Measurements from ENCODE around the gene MKX. TPM values are rescaled to one million over a fixed set of nuclear protein-coding genes. Genes with fewer than 3 reads are reported as not detected.

Gene MKX
- polyA plus RNA-seq, 3 donors = not detected

- H2AFZ ChIP-seq (ENCODE audit: insufficient read depth, low read depth, low read length, poor library complexity, severe bottlenecking) = no peak overlapping the region
- 74% methylated on average over 3 of the region's 6 CpGs for WGBS (ENCODE audit: insufficient coverage)
- no peaks in the 10 kb centered on the region for H3K4me1 ChIP-seq (ENCODE audit: control insufficient read depth in 1 of 2, insufficient read depth in 2 of 2, low read length in 2 of 2)
- no peak for DNase-seq
- H3K36me3 ChIP-seq (replicated peaks in 1 of 2; ENCODE audit: control insufficient read depth in 1 of 2, insufficient read depth in 2 of 2, low read length in 2 of 2) = no peaks in the 10 kb centered on the region
- no peak overlapping the region for H3K9ac ChIP-seq (ENCODE audit: insufficient read depth, low read length, poor library complexity, severe bottlenecking)
- H3K79me2 ChIP-seq (ENCODE audit: insufficient read depth, low read length) = no peaks in the 10 kb centered on the region
- H3K4me1 Mint-ChIP-seq = no peaks in the 10 kb centered on the region
- no peaks in the 10 kb centered on the region for H3K9me3 ChIP-seq (replicated peaks in 1 of 2; ENCODE audit: control insufficient read depth in 1 of 2, insufficient read depth in 1 of 2, low read length in 2 of 2)
- no peaks in the 10 kb centered on the region for H3K27me3 ChIP-seq (ENCODE audit: control insufficient read depth in 2 of 2, insufficient read depth in 2 of 2, low read length in 2 of 2)
- H3K4me3 ChIP-seq (replicated peaks in 1 of 3; ENCODE audit: low read depth in 2 of 3, low read length in 3 of 3) = no peak overlapping the region
- no peak overlapping the region for H3K27ac ChIP-seq (ENCODE audit: low read depth in 1 of 2, low read length in 2 of 2)
- H3K4me3 Mint-ChIP-seq = no peak overlapping the region
- no peaks in the 10 kb centered on the region for H4K20me1 ChIP-seq (ENCODE audit: insufficient read depth, low read length)
- no peak overlapping the region for H3K27ac Mint-ChIP-seq
- H3K9me3 Mint-ChIP-seq = peaks cover 2 to 5% (median 4%) of the 10 kb centered on the region in 7 donors
- peaks cover 0 to 4% (median 0%) of the 10 kb centered on the region in 3 donors for H3K27me3 Mint-ChIP-seq (ENCODE audit: low read depth in 3 of 3)
- intact Hi-C loops (cut with micrococcal nuclease) = no loop called here
- H3K4me2 ChIP-seq (replicated peaks; ENCODE audit: extremely low read depth, low read length, poor library complexity, severe bottlenecking) = no peak overlapping the region
- H3K36me3 Mint-ChIP-seq = no peaks in the 10 kb centered on the region
- TF ChIP-seq, protein P1, sequence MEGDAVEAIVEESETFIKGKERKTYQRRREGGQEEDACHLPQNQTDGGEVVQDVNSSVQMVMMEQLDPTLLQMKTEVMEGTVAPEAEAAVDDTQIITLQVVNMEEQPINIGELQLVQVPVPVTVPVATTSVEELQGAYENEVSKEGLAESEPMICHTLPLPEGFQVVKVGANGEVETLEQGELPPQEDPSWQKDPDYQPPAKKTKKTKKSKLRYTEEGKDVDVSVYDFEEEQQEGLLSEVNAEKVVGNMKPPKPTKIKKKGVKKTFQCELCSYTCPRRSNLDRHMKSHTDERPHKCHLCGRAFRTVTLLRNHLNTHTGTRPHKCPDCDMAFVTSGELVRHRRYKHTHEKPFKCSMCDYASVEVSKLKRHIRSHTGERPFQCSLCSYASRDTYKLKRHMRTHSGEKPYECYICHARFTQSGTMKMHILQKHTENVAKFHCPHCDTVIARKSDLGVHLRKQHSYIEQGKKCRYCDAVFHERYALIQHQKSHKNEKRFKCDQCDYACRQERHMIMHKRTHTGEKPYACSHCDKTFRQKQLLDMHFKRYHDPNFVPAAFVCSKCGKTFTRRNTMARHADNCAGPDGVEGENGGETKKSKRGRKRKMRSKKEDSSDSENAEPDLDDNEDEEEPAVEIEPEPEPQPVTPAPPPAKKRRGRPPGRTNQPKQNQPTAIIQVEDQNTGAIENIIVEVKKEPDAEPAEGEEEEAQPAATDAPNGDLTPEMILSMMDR (IDR thresholded peaks at IDR 0.05) = no peak
Observed at GRCh38 chr10:27635290-27635689, 110.3 kb downstream of the MKX start.

- H3K36me3 Mint-ChIP-seq = peaks cover 0 to 2% of the 10 kb centered on the region in 2 donors
- peaks cover 3 to 21% (median 3%) of the 10 kb centered on the region in 3 donors for H3K27me3 Mint-ChIP-seq (ENCODE audit: low read depth in 3 of 3)
Observed at GRCh38 chr10:27628621-27629020, 117.0 kb downstream of the MKX start.

More at GRCh38 chr10:27628621-27629020, 117.0 kb downstream of the MKX start:
- intact Hi-C loops (cut with micrococcal nuclease) = no loop called here
- H3K4me3 ChIP-seq (replicated peaks in 1 of 3; ENCODE audit: low read depth in 2 of 3, low read length in 3 of 3) = no peak overlapping the region
- no peaks in the 10 kb centered on the region for H3K4me1 ChIP-seq (ENCODE audit: control insufficient read depth in 1 of 2, insufficient read depth in 2 of 2, low read length in 2 of 2)
- H3K79me2 ChIP-seq (ENCODE audit: insufficient read depth, low read length) = no peaks in the 10 kb centered on the region
- no peak overlapping the region for H3K4me2 ChIP-seq (replicated peaks; ENCODE audit: extremely low read depth, low read length, poor library complexity, severe bottlenecking)
- TF ChIP-seq, protein P1 (IDR thresholded peaks at IDR 0.05) = no peak
- no peak overlapping the region for H3K4me3 Mint-ChIP-seq
- WGBS (ENCODE audit: insufficient coverage) = 100% methylated on average over 1 of the region's 5 CpGs
- H3K27ac Mint-ChIP-seq = no peak overlapping the region
- H3K36me3 ChIP-seq (replicated peaks in 1 of 2; ENCODE audit: control insufficient read depth in 1 of 2, insufficient read depth in 2 of 2, low read length in 2 of 2) = no peaks in the 10 kb centered on the region
- no peak overlapping the region for H2AFZ ChIP-seq (ENCODE audit: insufficient read depth, low read depth, low read length, poor library complexity, severe bottlenecking)
- no peak overlapping the region for H3K27ac ChIP-seq (ENCODE audit: low read depth in 1 of 2, low read length in 2 of 2)
- no peaks in the 10 kb centered on the region for H4K20me1 ChIP-seq (ENCODE audit: insufficient read depth, low read length)
- H3K9me3 ChIP-seq (replicated peaks in 1 of 2; ENCODE audit: control insufficient read depth in 1 of 2, insufficient read depth in 1 of 2, low read length in 2 of 2) = no peaks in the 10 kb centered on the region
- H3K9ac ChIP-seq (ENCODE audit: insufficient read depth, low read length, poor library complexity, severe bottlenecking) = no peak overlapping the region
- no peaks in the 10 kb centered on the region for H3K27me3 ChIP-seq (ENCODE audit: control insufficient read depth in 2 of 2, insufficient read depth in 2 of 2, low read length in 2 of 2)
- peaks cover 3% of the 10 kb centered on the region for H3K4me1 Mint-ChIP-seq
- peaks cover 0 to 6% (median 3%) of the 10 kb centered on the region in 7 donors for H3K9me3 Mint-ChIP-seq
- DNase-seq = no peak
